ENCODE data around the gene GUCY2D. TPM values are rescaled to one million over a fixed set of nuclear protein-coding genes. Genes with fewer than 3 reads are reported as not detected.

The GUCY2D gene
- total RNA-seq, 2 donors from 2014 or later = 1.2 to 1.6 TPM

DNA sequence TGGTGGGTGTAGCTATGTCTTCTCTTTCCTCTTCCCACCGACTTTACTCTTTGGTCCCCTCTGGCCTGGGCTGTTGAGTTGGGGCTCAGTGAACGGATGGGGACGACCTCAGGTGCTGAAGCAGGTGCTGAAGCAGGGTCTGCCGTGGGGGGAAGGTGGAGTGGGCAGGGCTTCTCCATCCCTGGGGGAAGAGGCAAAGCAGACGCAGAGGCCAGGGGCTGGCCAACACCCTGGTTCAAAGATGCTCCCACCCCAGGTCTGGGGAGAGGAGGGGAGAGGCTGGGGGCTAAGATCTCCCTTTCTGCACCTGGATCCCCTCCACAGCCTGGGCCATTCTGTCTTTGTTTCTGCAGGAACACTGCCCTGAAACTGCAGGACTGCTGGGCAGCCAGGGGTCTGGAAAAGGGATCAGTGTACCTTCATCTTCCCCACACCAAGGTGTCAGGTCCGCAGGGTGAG, 62.2 kb downstream of the GUCY2D start:
- Histone ChIP-seq H3K36me3 (ENCODE audit: control insufficient read depth, insufficient read depth, low read length) (no peaks in the 10 kb centered on the region), H3K27ac (ENCODE audit: low read depth, low read length) (no peak overlapping the region), H3K4me3 (ENCODE audit: low read length) (no peak overlapping the region), H3K9me3 (ENCODE audit: control insufficient read depth, low read length) (no peaks in the 10 kb centered on the region), H3K9ac (ENCODE audit: extremely low read depth, low read length, poor library complexity, severe bottlenecking) (no peak overlapping the region), H3K4me1 (ENCODE audit: control insufficient read depth, insufficient read depth, low read length) (peaks cover 10% of the 10 kb centered on the region), H3K27me3 (ENCODE audit: control insufficient read depth, insufficient read depth, low read length, poor library complexity, severe bottlenecking) (peaks cover 27% of the 10 kb centered on the region)
- 70% methylated on average over 6 of the region's 6 CpGs; no CpG with 5 or more reads in 1 of the 2 experiments for WGBS, 2 experiments (ENCODE audit: insufficient coverage in 1 of 2, insufficient read length in 1 of 2)
- peak; percentile 58 for DNase-seq
- Mint-ChIP-seq H3K9me3 (no peaks in the 10 kb centered on the region), H3K27me3 (ENCODE audit: insufficient read depth) (peaks cover 12% of the 10 kb centered on the region), H3K27ac (no peak overlapping the region), H3K36me3 (ENCODE audit: low read depth) (no peaks in the 10 kb centered on the region), H3K4me1 (peaks cover 49% of the 10 kb centered on the region), H3K4me3 (peak overlapping the region; percentile 69)
- TF ChIP-seq, protein P1, sequence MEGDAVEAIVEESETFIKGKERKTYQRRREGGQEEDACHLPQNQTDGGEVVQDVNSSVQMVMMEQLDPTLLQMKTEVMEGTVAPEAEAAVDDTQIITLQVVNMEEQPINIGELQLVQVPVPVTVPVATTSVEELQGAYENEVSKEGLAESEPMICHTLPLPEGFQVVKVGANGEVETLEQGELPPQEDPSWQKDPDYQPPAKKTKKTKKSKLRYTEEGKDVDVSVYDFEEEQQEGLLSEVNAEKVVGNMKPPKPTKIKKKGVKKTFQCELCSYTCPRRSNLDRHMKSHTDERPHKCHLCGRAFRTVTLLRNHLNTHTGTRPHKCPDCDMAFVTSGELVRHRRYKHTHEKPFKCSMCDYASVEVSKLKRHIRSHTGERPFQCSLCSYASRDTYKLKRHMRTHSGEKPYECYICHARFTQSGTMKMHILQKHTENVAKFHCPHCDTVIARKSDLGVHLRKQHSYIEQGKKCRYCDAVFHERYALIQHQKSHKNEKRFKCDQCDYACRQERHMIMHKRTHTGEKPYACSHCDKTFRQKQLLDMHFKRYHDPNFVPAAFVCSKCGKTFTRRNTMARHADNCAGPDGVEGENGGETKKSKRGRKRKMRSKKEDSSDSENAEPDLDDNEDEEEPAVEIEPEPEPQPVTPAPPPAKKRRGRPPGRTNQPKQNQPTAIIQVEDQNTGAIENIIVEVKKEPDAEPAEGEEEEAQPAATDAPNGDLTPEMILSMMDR (conservative IDR thresholded peaks at IDR 0.05) = no peak

DNA sequence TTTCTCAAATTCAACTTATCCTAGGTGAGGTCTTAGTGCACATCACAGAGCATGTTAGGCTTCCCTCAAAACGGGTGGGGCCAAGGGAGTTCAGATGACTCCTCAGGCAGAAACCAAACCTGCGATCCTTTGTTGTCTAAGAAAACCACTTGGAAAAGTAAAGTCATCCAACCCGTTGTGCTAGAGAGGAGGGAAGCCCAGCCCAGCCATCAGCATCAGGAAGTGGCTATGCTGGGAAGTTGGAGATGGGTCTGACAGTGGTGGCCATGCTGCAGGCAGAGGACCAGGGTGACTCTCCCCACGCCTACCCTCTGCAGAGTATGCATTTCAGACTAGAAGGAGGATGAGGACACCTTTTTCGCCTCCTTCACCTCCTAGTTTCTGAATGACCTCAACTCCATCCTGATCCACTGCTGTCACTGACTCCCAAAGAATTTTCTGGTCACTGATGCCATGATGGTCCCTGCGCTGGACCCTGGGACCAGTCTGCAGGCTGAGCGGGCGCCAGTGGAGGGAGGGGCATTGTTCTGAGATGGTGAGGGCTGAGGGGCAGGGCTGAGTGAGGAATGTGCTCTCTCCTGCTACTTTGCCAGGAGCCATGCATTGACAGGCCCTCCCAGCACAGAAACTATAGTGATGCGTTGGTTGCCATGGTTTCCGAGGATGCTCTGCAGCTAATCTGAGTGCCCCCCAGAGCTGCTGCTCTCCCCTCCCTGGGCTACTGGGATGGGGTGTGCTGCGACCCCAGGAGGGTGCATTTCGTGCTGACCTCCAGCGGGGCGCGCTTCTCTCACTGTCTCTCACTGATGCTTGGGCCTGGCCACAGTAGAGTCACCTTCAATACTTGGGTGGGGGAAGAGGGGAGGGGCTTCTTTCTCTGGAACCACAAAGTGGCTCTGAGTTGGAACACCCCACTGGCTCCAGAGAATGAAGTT, 64.7 kb downstream of the GUCY2D start:
- no peak overlapping the region for H3K4me3 Mint-ChIP-seq
- Histone ChIP-seq H3K27ac (ENCODE audit: low read depth, low read length) (no peak overlapping the region), H3K4me3 (ENCODE audit: low read length) (no peak overlapping the region), H3K4me1 (ENCODE audit: control insufficient read depth, insufficient read depth, low read length) (peaks cover 11% of the 10 kb centered on the region), H3K9ac (ENCODE audit: extremely low read depth, low read length, poor library complexity, severe bottlenecking) (no peak overlapping the region), H3K36me3 (ENCODE audit: control insufficient read depth, insufficient read depth, low read length) (no peaks in the 10 kb centered on the region), H3K27me3 (ENCODE audit: control insufficient read depth, insufficient read depth, low read length, poor library complexity, severe bottlenecking) (peaks cover 41% of the 10 kb centered on the region), H3K9me3 (ENCODE audit: control insufficient read depth, low read length) (no peaks in the 10 kb centered on the region)
- no peak overlapping the region for H3K27ac Mint-ChIP-seq
- no peaks in the 10 kb centered on the region for H3K9me3 Mint-ChIP-seq
- WGBS, 2 experiments (ENCODE audit: insufficient coverage in 1 of 2, insufficient read length in 1 of 2) = 72 to 84% methylated on average over 6 to 15 of the region's 15 CpGs
- peaks cover 45% of the 10 kb centered on the region for H3K4me1 Mint-ChIP-seq
- DNase-seq = peak; percentile 58
- TF ChIP-seq, protein P1 (conservative IDR thresholded peaks at IDR 0.05) = no peak
- H3K27me3 Mint-ChIP-seq (ENCODE audit: insufficient read depth) = peaks cover 28% of the 10 kb centered on the region
- no peaks in the 10 kb centered on the region for H3K36me3 Mint-ChIP-seq (ENCODE audit: low read depth)

DNA sequence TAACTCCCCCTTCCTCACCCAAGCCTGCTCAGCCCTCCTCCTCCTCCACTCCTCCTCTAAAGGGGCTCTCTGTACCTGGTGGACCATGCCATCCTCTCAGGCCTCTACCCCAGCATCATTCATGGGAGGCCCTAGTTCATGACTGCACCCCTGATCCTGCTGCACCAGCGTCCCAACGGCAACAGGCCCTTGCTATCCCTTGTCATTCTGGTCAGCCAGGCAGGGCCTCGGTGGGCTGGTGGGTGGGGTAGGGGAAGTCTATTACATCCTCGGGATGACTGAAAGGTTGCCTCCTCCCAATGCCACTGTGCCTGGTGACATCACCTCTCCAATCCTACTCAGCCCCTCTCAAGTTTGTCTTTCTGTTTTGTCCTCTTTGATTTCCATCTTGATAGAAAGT, 65.4 kb downstream of the GUCY2D start:
- Mint-ChIP-seq H3K9me3 (no peaks in the 10 kb centered on the region), H3K4me3 (peak overlapping the region; percentile 10), H3K36me3 (ENCODE audit: low read depth) (no peaks in the 10 kb centered on the region), H3K27me3 (ENCODE audit: insufficient read depth) (peaks cover 35% of the 10 kb centered on the region), H3K27ac (no peak overlapping the region), H3K4me1 (peaks cover 46% of the 10 kb centered on the region)
- Histone ChIP-seq H3K36me3 (ENCODE audit: control insufficient read depth, insufficient read depth, low read length) (no peaks in the 10 kb centered on the region), H3K9ac (ENCODE audit: extremely low read depth, low read length, poor library complexity, severe bottlenecking) (no peak overlapping the region), H3K9me3 (ENCODE audit: control insufficient read depth, low read length) (no peaks in the 10 kb centered on the region), H3K4me1 (ENCODE audit: control insufficient read depth, insufficient read depth, low read length) (peaks cover 12% of the 10 kb centered on the region), H3K27me3 (ENCODE audit: control insufficient read depth, insufficient read depth, low read length, poor library complexity, severe bottlenecking) (peaks cover 41% of the 10 kb centered on the region), H3K4me3 (ENCODE audit: low read length) (no peak overlapping the region), H3K27ac (ENCODE audit: low read depth, low read length) (no peak overlapping the region)
- WGBS, 2 experiments (ENCODE audit: insufficient coverage in 1 of 2, insufficient read length in 1 of 2) = 43 to 91% methylated on average over 1 to 4 of the region's 4 CpGs
- no peak for DNase-seq
- TF ChIP-seq, protein P1 (conservative IDR thresholded peaks at IDR 0.05) = no peak

Measured in endodermal cell (in vitro differentiated cells).